HTR-8/SVneo (cell line): Measurements from ENCODE around the gene ASAP2.

Source experiments
- DNase-seq: peaks from one replicate; pipeline ENCODE4 v3.0.0; 2011; ENCODE audit warnings: low spot score, mixed read lengths; ENCODE audit not compliant: insufficient read length
- FAIRE-seq: peaks from 2 replicates; lab custom pipeline; 2011; peaks lifted over from hg19 to GRCh38; lab: Jason Lieb, UNC

Gene ASAP2

GRCh38 chr2:9179572-9180201 is 26.9 kb upstream of the ASAP2 start:
- DNase-seq, result no peak
- FAIRE-seq, result no peak

DNA sequence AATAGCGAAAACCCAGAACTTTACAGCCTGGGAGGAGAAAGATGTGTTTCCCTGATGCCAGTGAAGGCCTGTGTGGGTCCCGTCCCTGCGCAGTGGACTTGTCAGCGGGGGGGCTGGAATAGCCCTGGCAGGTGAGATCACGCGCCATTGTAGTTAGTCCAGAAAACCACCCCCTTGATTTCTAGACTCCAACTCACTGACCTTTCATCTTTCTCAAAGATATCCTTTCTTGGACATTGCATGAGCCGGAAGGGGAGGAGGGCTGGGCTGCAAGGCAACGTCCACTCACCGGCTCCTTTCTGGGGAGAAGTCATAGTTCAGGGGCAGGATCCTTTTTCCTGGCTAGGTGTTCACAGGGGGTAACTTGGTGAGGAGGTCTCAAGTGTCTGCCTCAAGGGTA is 22.3 kb upstream of the ASAP2 start:
- DNase-seq (no peak), FAIRE-seq (no peak)

GRCh38 chr2:9187620-9188214 is 18.9 kb upstream of the ASAP2 start:
- DNase-seq, result no peak
- no peak for FAIRE-seq

DNA sequence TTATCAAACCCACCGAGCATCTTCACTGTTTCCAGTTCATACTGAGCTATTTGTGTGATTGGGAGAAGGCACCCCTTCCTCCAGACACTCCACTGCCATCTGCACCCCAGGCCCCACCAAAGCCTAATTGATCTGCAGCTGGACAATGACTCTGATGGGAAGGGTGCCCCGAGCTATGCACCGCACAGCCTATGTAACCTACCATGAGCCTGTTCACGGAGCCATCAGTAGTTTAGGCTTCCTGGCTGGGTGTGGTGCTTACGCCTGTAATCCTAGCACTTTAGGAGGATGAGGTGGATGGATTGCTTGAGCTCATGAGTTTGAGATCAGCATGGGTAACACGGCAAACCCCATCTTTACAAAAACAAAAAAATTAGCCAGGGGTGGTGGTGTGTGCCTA is 17.8 kb upstream of the ASAP2 start:
- no peak for FAIRE-seq
- no peak for DNase-seq

DNA sequence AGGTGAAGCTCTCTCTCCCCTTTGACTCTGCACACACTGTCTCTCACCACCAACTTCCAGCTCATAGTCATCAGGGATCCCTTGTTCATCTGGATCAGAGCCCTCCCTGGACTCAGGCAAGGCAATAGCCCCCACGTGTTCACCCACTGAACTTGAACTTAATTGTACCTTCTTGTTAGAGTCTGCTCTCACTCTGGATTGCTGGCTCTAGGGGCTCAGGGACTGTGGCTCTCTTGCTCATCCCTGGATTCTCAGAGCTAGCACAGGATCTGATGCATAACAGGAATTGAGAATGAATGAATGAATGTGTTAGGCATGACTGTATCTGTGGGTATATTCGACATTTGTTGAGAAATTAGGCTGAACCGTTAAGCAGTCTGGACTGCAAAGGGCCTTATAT is 16.7 kb upstream of the ASAP2 start:
- no peak for FAIRE-seq
- no peak for DNase-seq

GRCh38 chr2:9191041-9191481 is 15.6 kb upstream of the ASAP2 start:
- FAIRE-seq (no peak), DNase-seq (no peak)

DNA sequence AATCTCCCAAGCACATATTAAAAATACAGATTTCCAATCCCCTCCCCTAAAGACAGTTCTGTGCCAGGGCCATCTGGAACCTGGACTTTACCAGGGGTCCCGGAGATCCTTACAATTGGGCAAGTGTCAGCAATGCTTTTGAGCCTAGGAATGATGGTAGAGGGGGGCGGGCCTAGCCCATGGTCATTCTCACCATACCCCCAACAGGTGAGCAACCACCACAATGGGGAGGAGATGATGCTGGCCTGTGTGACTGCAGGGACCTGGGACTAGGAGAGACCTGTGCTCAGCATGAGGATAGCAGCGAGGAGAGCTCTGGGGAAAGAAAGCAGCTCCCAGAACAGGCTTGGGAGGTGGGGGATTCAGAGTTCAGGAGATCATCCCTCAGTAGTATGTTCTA is 13.9 kb upstream of the ASAP2 start:
- DNase-seq (no peak), FAIRE-seq (no peak)

GRCh38 chr2:9194352-9194751 is 12.3 kb upstream of the ASAP2 start:
- DNase-seq (no peak), FAIRE-seq (no peak)

GRCh38 chr2:9196637-9197036 is 10.0 kb upstream of the ASAP2 start:
- no peak for FAIRE-seq
- no peak for DNase-seq

GRCh38 chr2:9197916-9198315 is 8.7 kb upstream of the ASAP2 start:
- no peak for FAIRE-seq
- no peak for DNase-seq

DNA sequence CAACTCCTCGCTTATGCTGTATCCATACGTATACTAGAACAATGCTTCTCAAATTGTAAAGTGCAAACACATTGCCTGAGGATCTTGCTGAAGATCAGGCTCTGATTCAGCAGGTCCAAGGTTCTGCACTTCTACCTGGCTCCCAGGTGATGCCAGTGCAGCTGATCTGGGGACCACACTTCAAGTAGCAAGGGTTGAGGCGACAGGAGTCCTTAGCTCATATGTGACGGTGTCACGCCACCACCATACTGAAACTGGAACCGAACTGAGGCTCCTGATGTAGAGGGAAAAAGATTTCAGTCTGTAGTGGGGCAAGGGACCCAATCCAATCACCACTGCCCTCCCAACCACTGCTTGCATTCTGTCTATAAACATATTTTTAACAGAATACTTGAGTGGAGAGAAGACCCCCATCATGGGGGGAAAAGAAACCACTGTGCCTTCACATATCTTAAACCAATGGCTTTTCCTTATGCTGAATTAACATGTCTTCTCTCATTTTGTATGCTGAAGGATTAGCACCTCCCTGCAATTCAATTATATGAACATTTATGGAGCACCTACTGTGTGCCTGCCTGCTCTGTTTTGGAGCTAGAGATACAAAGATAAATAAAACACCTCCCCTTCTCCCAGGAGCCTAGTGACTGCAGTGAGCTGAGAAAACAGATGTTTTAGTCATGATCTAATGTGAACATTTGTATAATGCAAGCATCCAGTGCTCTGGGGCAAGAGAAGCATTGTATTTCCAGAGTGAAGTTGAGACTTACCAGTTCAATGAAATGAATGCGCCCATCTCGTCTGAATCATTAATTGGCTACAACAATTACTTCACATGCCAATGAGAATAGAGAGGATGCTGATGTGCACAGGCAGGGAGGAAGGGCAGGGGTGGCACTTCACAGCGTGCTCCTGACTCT is 6.6 kb upstream of the ASAP2 start:
- FAIRE-seq (peak; percentile 71), DNase-seq (no peak)

DNA sequence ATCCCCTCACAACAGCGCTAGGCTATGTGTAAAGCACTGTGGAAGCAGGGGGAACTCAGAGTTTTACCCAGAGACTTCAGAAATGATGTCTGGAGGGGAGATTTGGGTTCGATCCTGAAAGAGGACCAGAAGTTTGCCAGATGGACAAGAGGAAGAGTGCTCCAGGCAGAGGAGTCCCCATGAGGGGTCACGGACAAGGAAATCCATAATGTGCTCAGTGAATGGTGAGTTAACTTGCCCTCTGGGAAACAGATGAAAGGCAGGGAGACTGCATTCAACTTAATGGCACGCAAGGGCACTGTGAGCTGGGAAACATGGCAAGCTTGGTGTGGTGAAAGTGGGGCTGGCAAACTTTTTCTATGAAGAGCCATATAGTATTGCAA is 6.0 kb upstream of the ASAP2 start:
- FAIRE-seq (no peak), DNase-seq (no peak)

- DNase-seq (peak; percentile 48), FAIRE-seq (no peak)
Measured at GRCh38 chr2:9201185-9201891, 5.3 kb upstream of the ASAP2 start.

DNA sequence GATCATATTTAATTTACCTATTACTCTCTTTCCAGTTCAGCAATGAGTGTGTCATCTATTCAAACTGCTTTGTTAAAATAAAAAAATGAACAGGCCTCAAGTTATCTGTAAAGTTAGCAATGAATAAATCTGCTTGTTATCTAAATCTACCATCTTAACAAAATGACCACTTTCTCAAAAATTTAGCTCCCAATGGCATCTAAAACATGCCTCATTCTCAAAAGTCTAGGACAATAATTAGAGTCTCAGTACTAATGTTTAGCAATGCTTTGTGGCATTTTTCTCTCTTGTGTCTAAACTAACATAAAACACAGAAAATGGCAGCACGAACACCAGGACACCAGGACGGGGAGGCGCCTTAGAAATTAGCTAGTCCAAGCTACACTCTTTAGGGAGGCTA is 3.6 kb upstream of the ASAP2 start:
- no peak for DNase-seq
- no peak for FAIRE-seq

- no peak for DNase-seq
- FAIRE-seq, result no peak
Measured at GRCh38 chr2:9203876-9204275, 2.7 kb upstream of the ASAP2 start.

- FAIRE-seq (no peak), DNase-seq (no peak)
Measured at GRCh38 chr2:9204939-9205338, 1.7 kb upstream of the ASAP2 start.

- no peak for FAIRE-seq
- DNase-seq, result no peak
Measured at GRCh38 chr2:9205486-9205885, 1.1 kb upstream of the ASAP2 start.

GRCh38 chr2:9206991-9207640 is 504 bp downstream of the ASAP2 start:
- no peak for DNase-seq
- no peak for FAIRE-seq

DNA sequence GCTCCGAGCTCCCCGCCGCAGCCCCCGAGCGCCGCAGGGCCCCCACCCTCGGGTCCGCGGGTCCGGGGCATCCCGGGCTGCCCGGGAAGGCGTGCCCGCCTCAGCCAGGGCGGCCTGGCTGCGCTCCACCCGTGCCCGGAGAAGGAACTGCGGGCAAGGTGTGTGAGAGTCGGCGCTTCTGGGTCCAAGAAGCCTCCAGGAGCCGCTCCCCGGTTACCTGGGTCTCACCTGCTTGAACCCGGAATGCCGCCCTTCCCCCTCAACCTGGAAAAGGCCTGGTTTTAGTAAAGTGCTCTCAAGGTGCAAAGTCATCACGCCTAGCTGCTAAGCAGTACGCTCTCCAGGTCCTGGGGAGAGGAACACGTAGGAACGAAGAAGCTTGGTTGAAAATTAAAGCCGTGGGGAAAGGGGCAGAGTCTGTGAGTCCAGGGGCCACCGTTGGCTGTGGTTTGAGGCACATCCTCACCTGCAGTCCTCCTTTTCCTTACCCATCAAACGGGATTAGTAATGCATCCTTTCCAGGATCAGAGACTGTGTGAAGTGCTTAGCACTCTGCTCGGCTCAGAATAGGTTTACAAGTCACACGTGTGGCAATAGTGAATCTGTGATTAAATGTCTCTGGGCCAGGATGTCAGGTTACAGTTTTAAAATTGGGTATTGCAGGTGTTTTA is 1.2 kb downstream of the ASAP2 start:
- DNase-seq (peak; percentile 43), FAIRE-seq (peak; percentile 42)

- DNase-seq (no peak), FAIRE-seq (no peak)
Measured at GRCh38 chr2:9208875-9209274, 2.3 kb downstream of the ASAP2 start.
